HG03280 (cell line): Measurements from ENCODE around the gene CPA5.
"Not testable (repeated sequence)": the region's sequence is repeated elsewhere in the genome, so short reads cannot be mapped to it uniquely, and the experiment has no call there.

ENCODE experiments used
- ATAC-seq: cut with Tn5 transposase; IDR thresholded peaks from one replicate; pipeline ENCODE4 v1.9.1; 2021; ENCODE audit warnings: mild to moderate bottlenecking, moderate library complexity; ENCODE audit not compliant: unreplicated experiment

CPA5 gene, protein sequence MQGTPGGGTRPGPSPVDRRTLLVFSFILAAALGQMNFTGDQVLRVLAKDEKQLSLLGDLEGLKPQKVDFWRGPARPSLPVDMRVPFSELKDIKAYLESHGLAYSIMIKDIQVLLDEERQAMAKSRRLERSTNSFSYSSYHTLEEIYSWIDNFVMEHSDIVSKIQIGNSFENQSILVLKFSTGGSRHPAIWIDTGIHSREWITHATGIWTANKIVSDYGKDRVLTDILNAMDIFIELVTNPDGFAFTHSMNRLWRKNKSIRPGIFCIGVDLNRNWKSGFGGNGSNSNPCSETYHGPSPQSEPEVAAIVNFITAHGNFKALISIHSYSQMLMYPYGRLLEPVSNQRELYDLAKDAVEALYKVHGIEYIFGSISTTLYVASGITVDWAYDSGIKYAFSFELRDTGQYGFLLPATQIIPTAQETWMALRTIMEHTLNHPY

GRCh38 chr7:130344271-130344866 lies at the start of gene CPA5:
Gene CPA5, plus strand, starts transcription at chr7:130344816. Its CDS starts 1,670 bp downstream, at chr7:130346486.
- no peak for ATAC-seq

DNA sequence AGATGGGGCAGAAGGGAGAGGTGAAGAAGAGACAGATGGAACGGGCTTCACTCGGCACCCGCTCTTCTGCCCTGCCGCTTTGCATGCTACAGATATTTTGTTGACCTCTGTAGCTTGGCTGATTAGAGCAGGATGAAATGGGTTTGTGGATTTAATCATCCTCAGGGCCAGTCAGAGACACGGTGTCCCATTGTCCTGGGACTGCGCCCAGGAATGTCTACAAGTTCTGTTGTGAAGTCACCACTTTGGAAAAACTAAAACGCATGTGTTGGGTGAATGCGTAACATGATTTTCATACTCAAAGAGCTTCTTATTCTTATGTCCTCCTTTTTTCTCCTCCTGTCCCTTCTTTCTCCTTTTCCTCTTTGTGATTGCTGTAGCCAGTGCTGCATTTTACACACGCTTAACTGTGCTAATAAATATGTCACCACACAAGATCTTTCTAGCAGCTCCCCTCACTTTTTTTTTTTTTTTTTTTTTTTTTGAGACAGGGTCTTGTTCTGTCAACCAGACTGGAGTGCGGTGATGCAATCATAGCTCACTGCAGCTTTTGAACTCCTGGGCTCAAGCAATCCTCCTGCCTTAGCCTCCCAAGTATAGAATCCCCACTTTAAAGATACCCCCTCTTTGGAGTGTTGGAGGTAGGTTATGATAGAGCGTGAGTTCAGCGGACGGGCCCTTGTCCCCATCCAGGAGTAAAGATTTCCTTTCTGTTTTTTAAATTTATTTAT lies 48.2 kb upstream of the CPA5 start:
- ATAC-seq = no peak

GRCh38 chr7:130297628-130298543 lies 46.7 kb upstream of the CPA5 start:
- no peak for ATAC-seq

DNA sequence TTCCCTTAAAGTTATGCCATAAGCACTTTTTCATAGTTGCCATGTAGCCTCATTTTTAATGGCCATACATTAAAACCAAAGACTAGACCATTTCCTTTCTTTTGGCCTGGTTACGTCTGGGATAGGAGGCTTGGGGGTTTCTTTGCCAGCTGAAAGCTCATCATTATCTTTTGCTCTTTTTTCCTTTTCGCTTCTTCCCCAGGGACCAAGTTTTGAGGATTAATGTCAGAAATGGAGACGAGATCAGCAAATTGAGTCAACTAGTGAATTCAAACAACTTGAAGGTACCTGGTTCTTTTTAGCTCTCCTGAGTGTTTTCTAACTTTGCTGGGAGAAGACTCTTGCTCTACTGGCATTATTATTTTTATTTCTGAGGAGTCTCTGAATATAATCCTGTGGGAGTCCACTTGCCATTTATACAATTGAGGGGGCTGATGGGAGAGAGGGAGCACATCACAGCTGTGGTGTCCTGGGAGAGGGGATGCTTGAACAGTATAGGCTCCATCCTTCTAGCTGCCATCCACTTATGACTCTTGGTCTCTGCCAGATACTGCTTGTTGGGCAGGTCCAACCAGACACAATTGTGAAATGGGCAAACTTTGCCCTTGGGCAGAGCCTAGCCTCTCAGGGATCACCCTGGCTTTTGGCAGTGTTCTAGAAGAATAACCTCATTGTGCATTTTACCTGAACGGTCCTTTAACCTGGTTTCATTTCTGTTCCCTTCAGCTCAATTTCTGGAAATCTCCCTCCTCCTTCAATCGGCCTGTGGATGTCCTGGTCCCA lies 45.9 kb upstream of the CPA5 start:
- ATAC-seq = no peak

DNA sequence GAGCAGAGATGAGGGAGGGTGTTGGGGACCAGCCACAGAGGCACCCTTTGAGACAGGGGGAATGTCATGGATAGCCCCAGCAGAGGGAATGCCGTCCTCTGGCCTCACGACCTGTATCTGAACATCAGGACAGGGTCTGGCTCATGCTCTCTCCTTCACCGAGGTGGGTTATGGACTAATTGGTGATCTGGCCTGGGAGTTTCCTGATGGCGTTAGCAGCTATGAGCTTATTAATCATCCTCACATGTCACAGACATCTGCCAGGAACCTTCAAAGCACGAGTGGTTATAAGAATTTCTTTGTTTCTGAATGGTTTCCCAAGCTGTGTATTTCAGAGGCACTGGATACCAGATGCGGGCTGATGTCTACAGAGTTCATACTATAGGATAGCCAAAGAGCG lies 44.8 kb upstream of the CPA5 start:
- no peak for ATAC-seq

DNA sequence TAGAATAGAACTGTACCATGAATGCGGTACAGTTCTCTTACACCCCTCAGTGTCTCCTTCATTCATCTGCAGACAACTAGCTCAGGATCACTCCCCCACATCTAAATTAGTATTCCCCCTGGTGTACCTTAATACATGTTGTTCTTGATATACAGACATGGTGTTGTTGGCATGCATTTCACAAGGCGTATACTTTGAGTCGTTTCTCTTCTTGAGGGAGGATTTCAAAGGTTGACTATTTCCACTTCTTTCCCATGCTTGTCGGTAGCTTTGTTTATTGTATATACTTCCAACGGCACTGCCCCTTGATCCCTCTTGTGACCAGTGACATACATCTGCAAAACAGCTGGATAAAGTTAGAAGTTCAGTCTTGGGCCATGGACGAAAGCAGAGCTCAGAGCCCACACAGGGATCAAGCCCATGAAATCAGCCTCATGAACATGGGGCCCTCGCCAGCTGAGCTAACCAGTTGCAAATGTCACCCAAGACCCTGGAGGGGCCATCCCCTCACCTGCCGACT lies 43.1 kb upstream of the CPA5 start:
- ATAC-seq = no peak

DNA sequence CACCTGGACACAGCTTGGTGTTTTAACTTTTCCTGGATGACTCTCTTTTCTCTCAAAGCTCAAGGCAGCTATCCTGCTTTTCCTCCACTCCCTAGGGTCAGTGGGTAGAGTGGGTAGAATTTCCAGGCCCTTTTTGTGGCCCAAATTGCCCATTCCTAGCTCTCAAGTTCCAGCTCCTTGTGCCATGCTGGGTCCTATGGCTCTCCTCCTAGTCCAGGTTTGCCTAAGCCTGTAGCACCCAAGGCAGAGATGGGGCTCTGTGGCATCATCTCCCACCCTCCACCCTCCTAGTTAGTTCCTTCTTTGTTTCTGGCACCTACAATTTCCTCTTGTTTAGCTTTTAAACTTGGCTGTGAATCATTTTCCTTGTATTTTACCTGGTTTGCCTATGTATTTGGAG lies 42.0 kb upstream of the CPA5 start:
- ATAC-seq = no peak

GRCh38 chr7:130303127-130303526 lies 41.5 kb upstream of the CPA5 start:
- ATAC-seq = no peak

DNA sequence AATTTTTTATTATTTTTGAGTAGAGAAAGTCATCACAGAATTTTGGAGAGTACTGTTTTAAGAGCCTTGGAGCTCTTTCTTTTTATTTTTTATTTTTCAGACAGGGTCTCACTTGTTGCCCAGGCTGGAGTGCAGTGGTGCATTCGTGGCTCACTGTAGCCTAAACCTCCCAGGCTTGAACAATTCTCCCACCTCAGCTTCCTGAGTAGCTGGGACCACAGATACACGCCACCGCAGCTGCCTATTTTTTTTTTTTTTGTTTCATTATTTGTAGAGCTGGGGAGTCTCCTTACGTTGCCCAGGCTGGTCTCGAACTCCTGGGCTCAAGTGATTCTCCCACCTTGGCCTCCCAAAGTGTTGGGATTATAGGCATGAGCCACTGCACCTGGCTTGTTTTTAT lies 41.1 kb upstream of the CPA5 start:
- ATAC-seq = no peak

GRCh38 chr7:130303982-130304381 lies 40.6 kb upstream of the CPA5 start:
- no peak for ATAC-seq

DNA sequence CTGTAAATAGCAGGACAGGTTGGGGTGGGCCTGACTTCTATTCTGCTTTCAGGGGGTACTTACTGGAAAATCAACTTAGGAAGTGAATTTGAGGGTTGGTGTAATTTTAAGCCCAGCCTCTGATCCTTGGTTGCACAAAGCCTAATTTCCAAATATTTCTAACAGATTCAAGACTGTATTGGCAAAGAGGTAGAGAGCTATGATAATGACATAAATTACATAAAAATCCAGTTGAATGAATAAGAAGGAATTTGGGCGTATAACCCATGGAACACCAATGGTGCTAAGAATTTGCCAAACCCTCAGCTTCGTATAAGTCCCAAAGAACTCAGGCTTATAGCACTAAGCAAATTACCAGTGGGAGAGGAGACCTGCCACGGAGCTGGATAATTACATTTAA lies 39.7 kb upstream of the CPA5 start:
- ATAC-seq = no peak

DNA sequence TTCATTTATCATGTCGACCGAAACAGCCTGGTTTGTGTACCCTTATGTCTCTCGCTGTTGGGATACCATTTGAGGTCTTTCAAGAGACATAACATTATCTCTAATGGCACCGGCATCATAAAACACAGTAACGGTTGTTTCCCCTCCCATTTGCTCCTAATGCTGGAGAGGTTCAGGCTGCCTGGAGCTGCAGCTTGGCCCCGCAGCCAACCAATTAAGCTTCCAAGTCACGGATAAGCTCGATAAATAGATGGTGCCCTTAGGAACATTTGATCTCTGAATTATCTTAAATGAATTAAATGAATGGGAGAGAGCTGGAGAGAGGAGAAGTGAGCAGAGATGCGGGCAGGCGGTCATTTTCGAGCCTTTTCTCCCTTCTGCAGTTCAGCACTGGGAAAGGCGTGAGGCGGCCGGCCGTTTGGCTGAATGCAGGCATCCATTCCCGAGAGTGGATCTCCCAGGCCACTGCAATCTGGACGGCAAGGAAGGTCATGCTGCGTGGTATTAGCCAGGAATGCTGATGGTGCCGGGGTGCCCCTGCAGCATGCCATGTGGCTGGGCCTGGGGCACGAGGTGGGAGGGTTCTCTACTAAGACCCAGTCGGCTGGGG lies 39.1 kb upstream of the CPA5 start:
- no peak for ATAC-seq

DNA sequence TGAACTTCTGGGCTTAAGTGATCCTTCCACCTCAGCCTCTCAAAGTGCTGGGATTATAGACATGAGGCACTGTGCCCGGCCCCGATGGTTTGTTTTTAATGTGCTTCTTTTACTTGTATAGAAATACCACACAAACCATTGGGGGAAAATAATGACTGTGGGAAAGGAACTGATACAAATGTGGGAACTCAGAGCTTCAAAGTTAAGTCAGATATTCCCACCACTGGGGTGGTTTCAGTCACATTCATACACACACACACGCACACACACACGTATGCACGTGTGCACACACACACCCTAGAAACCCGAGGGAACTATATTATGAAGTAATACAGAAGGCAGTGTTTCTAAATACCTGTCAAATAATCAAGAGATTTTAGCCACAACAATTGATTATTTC lies 34.6 kb upstream of the CPA5 start:
- ATAC-seq = no peak

- ATAC-seq = no peak
Observed at GRCh38 chr7:130314305-130314704, 30.3 kb upstream of the CPA5 start.

GRCh38 chr7:130319541-130319940 lies 25.1 kb upstream of the CPA5 start:
- ATAC-seq = no peak

DNA sequence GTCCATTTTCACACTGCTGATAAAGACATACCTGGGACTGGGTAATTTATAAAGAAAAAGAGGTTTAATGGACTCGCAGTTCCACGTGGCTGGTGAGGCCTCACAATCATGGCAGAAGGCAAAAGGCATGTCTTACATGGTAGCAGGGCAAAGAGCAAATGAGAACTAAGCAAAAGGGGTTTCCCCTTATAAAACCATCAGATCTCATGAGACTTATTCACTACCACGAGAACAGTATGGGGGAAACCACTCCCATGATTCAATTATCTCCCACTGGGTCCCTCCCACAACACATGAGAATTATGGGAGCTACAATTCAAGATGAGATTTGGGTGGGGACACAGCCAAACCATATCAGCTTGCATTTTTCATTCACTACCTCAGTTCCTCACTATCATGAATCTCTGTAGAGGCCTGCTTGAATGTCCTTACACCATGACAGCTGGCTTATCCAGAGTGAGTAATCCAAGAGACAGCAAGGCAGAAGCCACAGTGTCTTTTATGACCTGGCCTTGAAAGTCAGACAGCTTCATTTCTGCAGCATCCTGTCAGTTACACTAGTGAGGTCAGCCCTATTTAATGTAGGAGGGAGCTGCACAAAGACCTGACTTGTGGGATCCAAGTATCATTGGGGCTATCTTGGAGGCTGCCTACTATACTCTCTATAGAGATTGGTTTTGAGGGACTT lies 22.9 kb upstream of the CPA5 start:
- not testable (repeated sequence) for ATAC-seq

DNA sequence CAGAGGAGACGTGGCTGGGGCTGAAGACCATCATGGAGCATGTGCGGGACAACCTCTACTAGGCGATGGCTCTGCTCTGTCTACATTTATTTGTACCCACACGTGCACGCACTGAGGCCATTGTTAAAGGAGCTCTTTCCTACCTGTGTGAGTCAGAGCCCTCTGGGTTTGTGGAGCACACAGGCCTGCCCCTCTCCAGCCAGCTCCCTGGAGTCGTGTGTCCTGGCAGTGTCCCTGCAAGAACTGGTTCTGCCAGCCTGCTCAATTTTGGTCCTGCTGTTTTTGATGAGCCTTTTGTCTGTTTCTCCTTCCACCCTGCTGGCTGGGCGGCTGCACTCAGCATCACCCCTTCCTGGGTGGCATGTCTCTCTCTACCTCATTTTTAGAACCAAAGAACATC lies 22.0 kb upstream of the CPA5 start:
- no peak for ATAC-seq

GRCh38 chr7:130324306-130324943 lies 20.2 kb upstream of the CPA5 start:
- ATAC-seq = no peak
